Stimulated activated CD4-positive, alpha-beta T cell treated with anti-CD3 and anti-CD28 coated beads, Interleukin-12 subunit alpha, Interleukin-12 subunit beta, amount 100 ng/mL, for 48 hours (primary cell): Measurements from ENCODE around the gene SPIB.
"Not testable (repeated sequence)": the region's sequence is repeated elsewhere in the genome, so short reads cannot be mapped to it uniquely, and the experiment has no call there.

Source experiments
- DNase-seq, 3 donors: peaks; one replicate each; pipeline ENCODE4 v3.0.0-alpha.2; 2020; ENCODE audit warnings: low read depth in 2 of 3, low spot score in 1 of 3

Gene SPIB

GRCh38 chr19:50418176-50419021 is at the start of gene SPIB:
Gene SPIB, plus strand, starts transcription at chr19:50418938. Its CDS starts 25 bp downstream, at chr19:50418963.
- DNase-seq, result no peak

- DNase-seq, result no peak
These were observed 46.7 kb upstream of the SPIB start for GRCh38 chr19:50371914-50372475.

- DNase-seq, result peak; percentile 90 to 98 (median 91)
These were observed 42.3 kb upstream of the SPIB start, which contains the start of gene NR1H2 for GRCh38 chr19:50376166-50377050. Gene NR1H2, plus strand, starts transcription at chr19:50376457. Its CDS starts 1,149 bp downstream, at chr19:50377606.

- DNase-seq, result peak in 1 of 3 donors; percentile 36
These were observed 41.7 kb upstream of the SPIB start for GRCh38 chr19:50377051-50377461.

GRCh38 chr19:50377517-50377916 is 41.2 kb upstream of the SPIB start:
- DNase-seq, result no peak

- DNase-seq, result no peak
These were observed 40.4 kb upstream of the SPIB start for GRCh38 chr19:50378169-50378862.

- DNase-seq, result no peak
These were observed 39.9 kb upstream of the SPIB start for GRCh38 chr19:50378863-50379236.

- DNase-seq, result no peak
These were observed 39.1 kb upstream of the SPIB start for GRCh38 chr19:50379602-50380001.

GRCh38 chr19:50380137-50380536 is 38.6 kb upstream of the SPIB start:
- no peak for DNase-seq

- DNase-seq, result no peak
These were observed 38.0 kb upstream of the SPIB start for GRCh38 chr19:50380751-50381151.

- no peak for DNase-seq
These were observed 36.6 kb upstream of the SPIB start for GRCh38 chr19:50381881-50382729.

- no peak for DNase-seq
These were observed 35.5 kb upstream of the SPIB start for GRCh38 chr19:50383001-50383851.

- peak; percentile 98 to 99 (median 98) for DNase-seq
These were observed 34.7 kb upstream of the SPIB start, which contains the start of gene POLD1 for GRCh38 chr19:50383852-50384684. Gene POLD1, plus strand, starts transcription at chr19:50384347. Its CDS starts 14,505 bp downstream, at chr19:50398852.

GRCh38 chr19:50384685-50385535 is 33.8 kb upstream of the SPIB start:
- DNase-seq, result no peak

- no peak for DNase-seq
These were observed 31.4 kb upstream of the SPIB start for GRCh38 chr19:50387176-50387867.

GRCh38 chr19:50387868-50388245 is 30.9 kb upstream of the SPIB start:
- no peak for DNase-seq

- not testable (repeated sequence) for DNase-seq
These were observed 28.4 kb upstream of the SPIB start for GRCh38 chr19:50390295-50390694.
